ENCODE data around the gene PTAFR.

PTAFR gene

DNA sequence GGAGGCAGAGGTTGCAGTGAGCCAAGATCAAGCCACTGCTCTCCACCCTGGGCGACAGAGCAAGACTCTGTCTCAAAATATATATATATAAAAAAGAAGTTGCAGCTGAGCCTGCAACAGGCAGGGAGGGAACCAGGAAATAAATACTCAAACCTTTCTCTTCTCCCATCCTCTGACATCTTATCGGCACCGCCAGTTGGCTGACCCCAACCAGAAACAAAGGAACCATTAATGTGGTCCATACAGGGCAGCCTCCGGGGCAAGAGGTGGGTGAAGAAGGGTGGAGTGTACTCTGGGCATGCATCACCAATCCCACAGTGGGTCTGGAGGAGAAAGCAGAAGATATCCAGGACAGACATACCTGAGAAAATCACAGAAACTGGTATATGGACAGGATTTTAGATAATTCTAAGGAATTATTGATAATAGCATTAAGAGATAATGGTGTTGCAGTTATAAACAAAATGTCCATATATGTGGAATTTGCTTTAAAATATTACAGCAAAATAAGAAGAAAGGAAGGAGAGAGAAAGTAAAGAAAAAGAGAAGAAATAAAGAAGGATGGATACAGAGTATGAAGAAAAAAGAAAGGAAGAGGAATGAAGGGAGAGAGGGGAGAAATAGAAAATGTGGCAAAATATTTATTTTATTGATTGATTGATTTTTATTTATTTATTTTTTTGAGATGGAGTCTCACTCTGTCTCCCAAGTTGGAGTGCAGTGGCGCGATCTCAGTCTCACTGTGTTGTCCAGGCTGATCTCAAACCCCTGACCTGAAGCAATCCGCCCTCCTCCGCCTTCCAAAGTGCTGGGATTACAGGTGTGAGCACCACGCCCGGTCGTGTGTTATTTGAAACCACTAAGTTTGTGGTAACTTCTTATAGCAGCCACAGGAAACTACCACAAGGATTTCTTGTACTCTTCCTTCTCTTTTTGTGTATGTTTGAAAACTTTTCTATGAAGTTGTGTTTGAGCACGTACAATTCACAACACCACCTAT, 4.1 kb upstream of the PTAFR start (continued):
- TF ChIP-seq PRDM4 (tag by site-specific recombination; IDR thresholded peaks at IDR 0.05) (peak; percentile 34; the same call in 1 of the 2 replicates), ZNF558 (tag by site-specific recombination; IDR thresholded peaks at IDR 0.05) (no peak), ZBTB44 (tag by site-specific recombination; IDR thresholded peaks at IDR 0.05) (no peak)

- CTCF ChIA-PET: no interaction called here
- H3K4me1 ChIP-seq (ENCODE audit: control insufficient read depth, insufficient read depth, low read length): no peaks in the 10 kb centered on the region
Observed at GRCh38 chr1:28178690-28179485, 2.4 kb upstream of the PTAFR start.

More at GRCh38 chr1:28178690-28179485, 2.4 kb upstream of the PTAFR start:
- no peaks in the 10 kb centered on the region for H3K9me3 ChIP-seq (ENCODE audit: control insufficient read depth, insufficient read depth, low read depth, low read length)
- no peak overlapping the region for H3K27ac ChIP-seq (ENCODE audit: extremely low read depth, low read depth, low read length)
- no peaks in the 10 kb centered on the region for H3K36me3 ChIP-seq (ENCODE audit: control insufficient read depth in 2 of 2, insufficient read depth in 1 of 2, low read length in 2 of 2)
- POLR2A ChIA-PET: no interaction called here
- no peak overlapping the region for H3K4me3 ChIP-seq (ENCODE audit: low read depth, low read length)
- TF ChIP-seq WT1 (tag by site-specific recombination; IDR thresholded peaks at IDR 0.05) (no peak), ZSCAN4 (tag by site-specific recombination; IDR thresholded peaks at IDR 0.05) (no peak), ZNF121 (tag by site-specific recombination; IDR thresholded peaks at IDR 0.05) (peak; percentile 80; the same call in 1 of the 2 replicates), SALL2 (tag by site-specific recombination; IDR thresholded peaks at IDR 0.05; ENCODE audit: borderline replicate concordance) (no peak), ZNF221 (tag by site-specific recombination; IDR thresholded peaks at IDR 0.05; ENCODE audit: borderline replicate concordance) (no peak), ZBTB44 (tag by site-specific recombination; IDR thresholded peaks at IDR 0.05) (no peak), GLI2 (tag by site-specific recombination; IDR thresholded peaks at IDR 0.05; ENCODE audit: borderline replicate concordance, low read depth) (no peak)
- TF ChIP-seq, protein P1, sequence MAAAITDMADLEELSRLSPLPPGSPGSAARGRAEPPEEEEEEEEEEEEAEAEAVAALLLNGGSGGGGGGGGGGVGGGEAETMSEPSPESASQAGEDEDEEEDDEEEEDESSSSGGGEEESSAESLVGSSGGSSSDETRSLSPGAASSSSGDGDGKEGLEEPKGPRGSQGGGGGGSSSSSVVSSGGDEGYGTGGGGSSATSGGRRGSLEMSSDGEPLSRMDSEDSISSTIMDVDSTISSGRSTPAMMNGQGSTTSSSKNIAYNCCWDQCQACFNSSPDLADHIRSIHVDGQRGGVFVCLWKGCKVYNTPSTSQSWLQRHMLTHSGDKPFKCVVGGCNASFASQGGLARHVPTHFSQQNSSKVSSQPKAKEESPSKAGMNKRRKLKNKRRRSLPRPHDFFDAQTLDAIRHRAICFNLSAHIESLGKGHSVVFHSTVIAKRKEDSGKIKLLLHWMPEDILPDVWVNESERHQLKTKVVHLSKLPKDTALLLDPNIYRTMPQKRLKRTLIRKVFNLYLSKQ (tag by site-specific recombination; IDR thresholded peaks at IDR 0.05; ENCODE audit: borderline replicate concordance): no peak

All from HEK293 (cell line).